ENCODE results near the gene NECTIN3. TPM values are rescaled to one million over a fixed set of nuclear protein-coding genes. Genes with fewer than 3 reads are reported as not detected.

Gene NECTIN3, protein sequence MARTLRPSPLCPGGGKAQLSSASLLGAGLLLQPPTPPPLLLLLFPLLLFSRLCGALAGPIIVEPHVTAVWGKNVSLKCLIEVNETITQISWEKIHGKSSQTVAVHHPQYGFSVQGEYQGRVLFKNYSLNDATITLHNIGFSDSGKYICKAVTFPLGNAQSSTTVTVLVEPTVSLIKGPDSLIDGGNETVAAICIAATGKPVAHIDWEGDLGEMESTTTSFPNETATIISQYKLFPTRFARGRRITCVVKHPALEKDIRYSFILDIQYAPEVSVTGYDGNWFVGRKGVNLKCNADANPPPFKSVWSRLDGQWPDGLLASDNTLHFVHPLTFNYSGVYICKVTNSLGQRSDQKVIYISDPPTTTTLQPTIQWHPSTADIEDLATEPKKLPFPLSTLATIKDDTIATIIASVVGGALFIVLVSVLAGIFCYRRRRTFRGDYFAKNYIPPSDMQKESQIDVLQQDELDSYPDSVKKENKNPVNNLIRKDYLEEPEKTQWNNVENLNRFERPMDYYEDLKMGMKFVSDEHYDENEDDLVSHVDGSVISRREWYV
- total RNA-seq (10 to 100 TPM; 23.9 to 45.5 (median 36.5) TPM), polyA plus RNA-seq (10 to 100 TPM; 15.4 to 16.3 TPM)
- long read RNA-seq, donor 1, transcript NECTIN3-206 (6 exons, 3,664 nt) = major isoform, 5 of 13 reads
- long read RNA-seq, donor 1, partial matches to known transcripts = 7 of 13 reads
- long read RNA-seq, donor 1, other reads (novel, unspliced or antisense) = 1 of 13 reads
- long read RNA-seq, donor 2, transcript NECTIN3-206 (6 exons, 3,664 nt) = major isoform, 11 of 11 reads
- long read RNA-seq, donor 2, partial matches to known transcripts = 0 of 11 reads
- long read RNA-seq, donor 2, other reads (novel, unspliced or antisense) = 0 of 11 reads
- long read RNA-seq, donor 3, transcript NECTIN3-206 (6 exons, 3,664 nt) = major isoform, 29 of 35 reads
- long read RNA-seq, donor 3, partial matches to known transcripts = 1 of 35 reads
- long read RNA-seq, donor 3, other reads (novel, unspliced or antisense) = 5 of 35 reads

- Histone ChIP-seq H3K9me3 (no peaks in the 10 kb centered on the region), H3K4me1 (ENCODE audit: insufficient read depth) (peaks cover 3% of the 10 kb centered on the region), H3K27ac (peak within 1 kb of the TSS; percentile 88 to 90), H3K27me3 (no peaks in the 10 kb centered on the region), H3K36me3 (no peaks in the 10 kb centered on the region), H3K4me3 (peak within 1 kb of the TSS; percentile 94)
- intact Hi-C loops (cut with DNase I) = loop anchor here in 1 of 4 donors (10.0 kb wide), 1 partner anchor 697 kb away; no protein-coding TSS in a partner anchor
- DNase-seq = peak; percentile 93 to 95 (median 95)
- WGBS, 3 donors = 0 to 2% (median 1%) methylated on average over 53 to 79 of the region's 79 CpGs
- peak; percentile 48 for TF ChIP-seq POLR2A (IDR thresholded peaks at IDR 0.05)
- no peak for TF ChIP-seq CTCF (IDR thresholded peaks at IDR 0.05)
These were observed at the start of gene NECTIN3 for GRCh38 chr3:111071257-111072030. Gene NECTIN3, plus strand, starts transcription at chr3:111071816. Its CDS starts 202 bp downstream, at chr3:111072018.

DNA sequence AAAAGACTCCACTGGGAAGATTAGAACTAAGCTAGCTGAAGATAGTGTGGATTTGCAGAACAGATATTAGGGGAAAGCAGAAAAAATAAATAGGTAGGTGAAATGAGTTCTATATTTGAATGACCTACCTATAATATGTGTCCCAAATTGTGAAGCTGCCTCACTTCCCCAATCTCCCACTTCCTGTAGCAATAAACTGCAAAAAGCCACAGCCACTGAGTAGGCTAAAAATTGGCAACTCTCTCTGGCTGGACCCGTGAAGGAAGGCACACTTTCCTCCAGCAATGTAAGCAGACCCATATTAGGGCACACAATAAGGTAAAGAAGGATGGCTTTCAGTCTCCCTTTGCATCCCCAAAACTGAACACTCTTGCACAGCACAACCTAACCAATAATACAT lies 43.7 kb upstream of the NECTIN3 start:
- no peaks in the 10 kb centered on the region for H3K9me3 ChIP-seq
- TF ChIP-seq POLR2A (IDR thresholded peaks at IDR 0.05) (no peak), EP300 (IDR thresholded peaks at IDR 0.05) (no peak)
- DNase-seq = no peak
- WGBS, 3 donors = 56 to 69% (median 60%) methylated on average over 1 of the region's 1 CpG
- H3K36me3 ChIP-seq = no peaks in the 10 kb centered on the region
- intact Hi-C loops (cut with DNase I) = no loop called here
- H3K27me3 ChIP-seq = no peaks in the 10 kb centered on the region
- no peak overlapping the region for H3K4me3 ChIP-seq
- no peaks in the 10 kb centered on the region for H3K4me1 ChIP-seq (ENCODE audit: insufficient read depth)
- no peak overlapping the region for H3K27ac ChIP-seq

- no peak overlapping the region for H3K4me3 ChIP-seq
- H3K27ac ChIP-seq = no peak overlapping the region
- H3K9me3 ChIP-seq = peaks cover 0 to 5% of the 10 kb centered on the region in 2 donors
- no peaks in the 10 kb centered on the region for H3K27me3 ChIP-seq
- no peak for DNase-seq
- no peaks in the 10 kb centered on the region for H3K36me3 ChIP-seq
- WGBS, 3 donors = 92 to 95% (median 92%) methylated on average over 2 of the region's 2 CpGs
- H3K4me1 ChIP-seq (ENCODE audit: insufficient read depth) = no peaks in the 10 kb centered on the region
- no peak for TF ChIP-seq POLR2A (IDR thresholded peaks at IDR 0.05)
- no peak for TF ChIP-seq EP300 (IDR thresholded peaks at IDR 0.05)
- no peak for TF ChIP-seq CTCF (IDR thresholded peaks at IDR 0.05)
- intact Hi-C loops (cut with DNase I) = loop anchor here in 1 of 4 donors (10.0 kb wide), 1 partner anchor 1197 kb away; no protein-coding TSS in a partner anchor
These were observed 40.1 kb upstream of the NECTIN3 start for GRCh38 chr3:111031538-111031937.

GRCh38 chr3:111032677-111033076 lies 38.9 kb upstream of the NECTIN3 start:
- TF ChIP-seq POLR2A (IDR thresholded peaks at IDR 0.05) = no peak
- TF ChIP-seq CTCF (IDR thresholded peaks at IDR 0.05) = no peak
- TF ChIP-seq EP300 (IDR thresholded peaks at IDR 0.05) = no peak
- no peak overlapping the region for H3K4me3 ChIP-seq
- DNase-seq = no peak
- H3K27me3 ChIP-seq = no peaks in the 10 kb centered on the region
- no peak overlapping the region for H3K27ac ChIP-seq
- no peaks in the 10 kb centered on the region for H3K4me1 ChIP-seq (ENCODE audit: insufficient read depth)
- no peaks in the 10 kb centered on the region for H3K36me3 ChIP-seq
- 89 to 92% (median 90%) methylated on average over 3 of the region's 3 CpGs for WGBS, 3 donors
- intact Hi-C loops (cut with DNase I) = loop anchor here in 1 of 4 donors (10.0 kb wide), 1 partner anchor 1198 kb away; no protein-coding TSS in a partner anchor
- H3K9me3 ChIP-seq = peaks cover 0 to 5% of the 10 kb centered on the region in 2 donors

All from ovary (tissue), 10 donors.